H9 (cell line): ENCODE data around the gene CCDC178. TPM values are rescaled to one million over a fixed set of nuclear protein-coding genes. Genes with fewer than 3 reads are reported as not detected.

ENCODE experiments used
- DNase-seq: peaks from one replicate; pipeline ENCODE4 v3.0.0-alpha.2; 2017
- H2AFZ ChIP-seq: one replicate; pipeline ENCODE4 v1.6.1; 2013; ENCODE audit warnings: mild to moderate bottlenecking, low read length, control low read depth, moderate library complexity
- H2AK5ac ChIP-seq: 2 replicates; pipeline ENCODE4 v1.6.1; 2013; ENCODE audit warnings: low read length, control low read depth, mixed read lengths; ENCODE audit not compliant: insufficient read length
- H2BK120ac ChIP-seq: one replicate; pipeline ENCODE4 v1.6.1; 2013; ENCODE audit warnings: low read depth, mild to moderate bottlenecking, low read length, control low read depth, inconsistent platforms; ENCODE audit not compliant: poor library complexity, severe bottlenecking
- H2BK12ac ChIP-seq: 2 replicates; pipeline ENCODE4 v1.6.1; 2013; ENCODE audit warnings: low read length, control low read depth, mixed read lengths, low read depth; ENCODE audit not compliant: insufficient read length
- H2BK15ac ChIP-seq: 2 replicates; pipeline ENCODE4 v1.6.1; 2013; ENCODE audit warnings: low read depth, low read length, control low read depth
- H2BK20ac ChIP-seq: one replicate; pipeline ENCODE4 v1.6.1; 2013; ENCODE audit warnings: low read depth, mild to moderate bottlenecking, low read length, control low read depth, inconsistent platforms; ENCODE audit not compliant: poor library complexity, severe bottlenecking
- H2BK5ac ChIP-seq: 2 replicates; pipeline ENCODE4 v1.6.1; 2013; ENCODE audit warnings: low read length, control low read depth, mixed read lengths; ENCODE audit not compliant: insufficient read length
- H3K14ac ChIP-seq: 2 replicates; pipeline ENCODE4 v1.6.1; 2013; ENCODE audit warnings: low read length, control low read depth; ENCODE audit not compliant: insufficient read depth
- H3K18ac ChIP-seq: 2 replicates; pipeline ENCODE4 v1.6.1; 2013; ENCODE audit warnings: low read depth, mild to moderate bottlenecking, mixed read lengths, low read length, control low read depth; ENCODE audit not compliant: insufficient read length
- H3K23ac ChIP-seq: 2 replicates; pipeline ENCODE4 v1.6.1; 2013; ENCODE audit warnings: low read length, control low read depth, mixed read lengths, low read depth; ENCODE audit not compliant: insufficient read length
- H3K23me2 ChIP-seq: 2 replicates; pipeline ENCODE4 v1.6.1; 2013; ENCODE audit warnings: low read depth, mild to moderate bottlenecking, mixed read lengths, low read length, control low read depth; ENCODE audit not compliant: insufficient read length, poor library complexity, severe bottlenecking
- H3K27ac ChIP-seq: 2 replicates; pipeline ENCODE4 v1.5.1; 2013; ENCODE audit warnings: low read length, control low read depth, mixed read lengths, low read depth; ENCODE audit not compliant: insufficient read length
- H3K27me3 ChIP-seq: 2 replicates; pipeline ENCODE4 v1.6.1; 2013; ENCODE audit warnings: low read length, control low read depth, inconsistent platforms; ENCODE audit not compliant: insufficient read depth
- H3K4ac ChIP-seq: 2 replicates; pipeline ENCODE4 v1.6.1; 2013; ENCODE audit warnings: low read depth, mild to moderate bottlenecking, control low read depth, inconsistent platforms, low read length, moderate library complexity
- H3K4me1 ChIP-seq: 2 replicates; pipeline ENCODE4 v1.6.1; 2013; ENCODE audit warnings: low read length, control low read depth, inconsistent platforms; ENCODE audit not compliant: insufficient read depth
- H3K4me2 ChIP-seq: 2 replicates; pipeline ENCODE4 v1.6.1; 2013; ENCODE audit warnings: low read length, control low read depth, mixed read lengths; ENCODE audit not compliant: insufficient read length, insufficient read depth
- H3K56ac ChIP-seq: 2 replicates; pipeline ENCODE4 v1.6.1; 2013; ENCODE audit warnings: low read depth, mild to moderate bottlenecking, mixed read lengths, low read length, control low read depth; ENCODE audit not compliant: insufficient read length
- H3K79me1 ChIP-seq: 2 replicates; pipeline ENCODE4 v1.6.1; 2013; ENCODE audit warnings: low read depth, mild to moderate bottlenecking, moderate library complexity, low read length, control low read depth, inconsistent platforms; ENCODE audit not compliant: insufficient read depth, poor library complexity, severe bottlenecking
- H3K79me2 ChIP-seq: 2 replicates; pipeline ENCODE4 v1.6.1; 2013; ENCODE audit warnings: low read length, control low read depth, inconsistent platforms; ENCODE audit not compliant: insufficient read depth
- H3K9ac ChIP-seq: 2 replicates; pipeline ENCODE4 v1.6.1; 2013; ENCODE audit warnings: low read length, control low read depth, mixed read lengths; ENCODE audit not compliant: insufficient read length; ENCODE audit errors: extremely low read depth
- H3K9me3 ChIP-seq: one replicate; pipeline ENCODE4 v1.6.1; 2013; ENCODE audit warnings: low read depth, low read length, inconsistent platforms; ENCODE audit not compliant: control insufficient read depth
- H3T11ph ChIP-seq: one replicate; pipeline ENCODE4 v1.6.1; 2013; ENCODE audit warnings: mild to moderate bottlenecking, low read length, control low read depth, inconsistent platforms
- H4K20me1 ChIP-seq: one replicate; pipeline ENCODE4 v1.6.1; 2013; ENCODE audit not compliant: control insufficient read depth, insufficient read length, insufficient read depth
- H4K5ac ChIP-seq: 2 replicates; pipeline ENCODE4 v1.6.1; 2013; ENCODE audit warnings: low read depth, mild to moderate bottlenecking, mixed read lengths, low read length, control low read depth; ENCODE audit not compliant: insufficient read length
- H4K8ac ChIP-seq: replicated peaks from 2 replicates; pipeline ENCODE4 v1.6.1; 2013; ENCODE audit warnings: low read length, control low read depth, mixed read lengths, low read depth; ENCODE audit not compliant: insufficient read length
- H4K91ac ChIP-seq: 2 replicates; pipeline ENCODE4 v1.6.1; 2013; ENCODE audit warnings: low read depth, mild to moderate bottlenecking, moderate library complexity, mixed read lengths, low read length, control low read depth; ENCODE audit not compliant: insufficient read length
- H3K27ac Mint-ChIP-seq, 3 experiments: 2 replicates in 2 of 3; 3 replicates in 1 of 3; pipeline ENCODE4 v1.8.0; 2020 to 2021; ENCODE audit warnings: mixed read lengths in 3 of 3, mild to moderate bottlenecking in 1 of 3, moderate library complexity in 1 of 3
- H3K27me3 Mint-ChIP-seq: 2 replicates; pipeline ENCODE4 v1.8.0; 2021; ENCODE audit warnings: low read depth, mild to moderate bottlenecking, moderate library complexity, mixed read lengths
- H3K36me3 Mint-ChIP-seq, 3 experiments: 2 replicates in 2 of 3; 3 replicates in 1 of 3; pipeline ENCODE4 v1.8.0; 2020 to 2021; ENCODE audit warnings: low read depth in 3 of 3, mixed read lengths in 3 of 3; ENCODE audit not compliant: insufficient read depth in 1 of 3
- H3K4me1 Mint-ChIP-seq, 2 experiments: 2 replicates each; pipeline ENCODE4 v1.8.0; 2020; ENCODE audit warnings: mixed read lengths in 2 of 2
- H3K4me3 Mint-ChIP-seq, 2 experiments: 2 replicates in 1 of 2; 3 replicates in 1 of 2; pipeline ENCODE4 v1.8.0; 2020 to 2021; ENCODE audit warnings: mild to moderate bottlenecking in 2 of 2, mixed read lengths in 2 of 2, moderate library complexity in 1 of 2
- H3K9me3 Mint-ChIP-seq, 2 experiments: 2 replicates in 1 of 2; 3 replicates in 1 of 2; pipeline ENCODE4 v1.8.0; 2020; ENCODE audit warnings: mild to moderate bottlenecking in 2 of 2, mixed read lengths in 2 of 2, moderate library complexity in 1 of 2
- WGBS: extraction: QIAGEN DNeasy Blood & Tissue Kit; methylation state at CpG from one replicate; pipeline ENCODE4 v1.1.7; 2013; ENCODE audit warnings: missing lambda C conversion rate, low lambda C conversion rate, mixed read lengths; ENCODE audit not compliant: insufficient read length; ENCODE audit errors: extremely low coverage; 5-methylcytosine and 5-hydroxymethylcytosine counted together
- total RNA-seq: library from RNA; stranded (reverse); gene quantifications from 2 replicates; pipeline ENCODE4 v1.2.1, GENCODE V29; 2021
- TF ChIP-seq, protein P1 (sequence below): fragments of 200-600 bp; sonication (generic); conservative IDR thresholded peaks from 3 replicates; pipeline ENCODE4 v1.8.0; 2021; ENCODE audit warnings: antibody characterized with exemption, mild to moderate bottlenecking

CCDC178 gene
- total RNA-seq, 1 experiment from 2014 or later, result not detected

DNA sequence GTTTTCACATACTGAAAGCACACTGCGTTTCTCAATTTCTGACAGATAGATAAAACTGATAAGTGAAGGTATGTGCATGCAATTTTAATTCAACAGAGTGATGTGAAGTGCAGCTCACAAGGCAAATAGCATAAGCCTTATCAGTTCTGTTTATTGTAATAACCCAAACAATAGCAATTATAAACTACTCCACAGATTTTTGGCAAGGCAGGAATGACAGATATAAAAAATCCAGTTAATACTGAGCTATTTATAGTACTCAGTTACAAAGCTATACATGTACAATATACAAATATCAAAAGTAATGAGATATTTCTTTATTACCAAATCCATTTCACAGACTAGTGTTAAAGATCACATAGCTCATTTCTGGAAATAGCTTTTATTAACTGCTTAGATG, 456.8 kb downstream of the CCDC178 start:
- Histone ChIP-seq H3K23ac (no peak overlapping the region), H3K27me3 (no peaks in the 10 kb centered on the region), H4K20me1 (no peaks in the 10 kb centered on the region), H3K14ac (no peak overlapping the region), H4K8ac (no peak overlapping the region), H3K4ac (no peak overlapping the region), H4K91ac (no peak overlapping the region), H3K23me2 (no peaks in the 10 kb centered on the region), H3K18ac (no peak overlapping the region), H4K5ac (no peak overlapping the region), H3K79me2 (no peaks in the 10 kb centered on the region), H3K9me3 (no peaks in the 10 kb centered on the region), H3K27ac (no peak overlapping the region), H3K4me1 (no peaks in the 10 kb centered on the region), H2BK20ac (no peak overlapping the region), H2BK15ac (no peak overlapping the region), H3K9ac (no peak overlapping the region), H2AFZ (no peak overlapping the region), H3K56ac (no peak overlapping the region), H3T11ph (no peak overlapping the region), H2AK5ac (no peak overlapping the region), H2BK5ac (no peak overlapping the region), H3K79me1 (no peaks in the 10 kb centered on the region), H2BK120ac (no peak overlapping the region), H3K4me2 (no peak overlapping the region), H2BK12ac (no peak overlapping the region)
- Mint-ChIP-seq H3K27ac (no peak overlapping the region), H3K36me3 (no peaks in the 10 kb centered on the region), H3K4me1 (no peaks in the 10 kb centered on the region), H3K4me3 (no peak overlapping the region), H3K27me3 (no peaks in the 10 kb centered on the region), H3K9me3 (no peaks in the 10 kb centered on the region)
- DNase-seq, result no peak
- TF ChIP-seq, protein P1, sequence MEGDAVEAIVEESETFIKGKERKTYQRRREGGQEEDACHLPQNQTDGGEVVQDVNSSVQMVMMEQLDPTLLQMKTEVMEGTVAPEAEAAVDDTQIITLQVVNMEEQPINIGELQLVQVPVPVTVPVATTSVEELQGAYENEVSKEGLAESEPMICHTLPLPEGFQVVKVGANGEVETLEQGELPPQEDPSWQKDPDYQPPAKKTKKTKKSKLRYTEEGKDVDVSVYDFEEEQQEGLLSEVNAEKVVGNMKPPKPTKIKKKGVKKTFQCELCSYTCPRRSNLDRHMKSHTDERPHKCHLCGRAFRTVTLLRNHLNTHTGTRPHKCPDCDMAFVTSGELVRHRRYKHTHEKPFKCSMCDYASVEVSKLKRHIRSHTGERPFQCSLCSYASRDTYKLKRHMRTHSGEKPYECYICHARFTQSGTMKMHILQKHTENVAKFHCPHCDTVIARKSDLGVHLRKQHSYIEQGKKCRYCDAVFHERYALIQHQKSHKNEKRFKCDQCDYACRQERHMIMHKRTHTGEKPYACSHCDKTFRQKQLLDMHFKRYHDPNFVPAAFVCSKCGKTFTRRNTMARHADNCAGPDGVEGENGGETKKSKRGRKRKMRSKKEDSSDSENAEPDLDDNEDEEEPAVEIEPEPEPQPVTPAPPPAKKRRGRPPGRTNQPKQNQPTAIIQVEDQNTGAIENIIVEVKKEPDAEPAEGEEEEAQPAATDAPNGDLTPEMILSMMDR, result no peak
- WGBS, result no CpG with 5 or more reads among the region's 1 CpG
